Measurements from ENCODE around the gene AHCYL1.

Gene AHCYL1

GRCh38 chr1:110065841-110066240 is 81.3 kb downstream of the AHCYL1 start:
- no peak for DNase-seq

- no peak for DNase-seq
Observed at GRCh38 chr1:110067479-110067892, 82.9 kb downstream of the AHCYL1 start.

- peak; percentile 31 for DNase-seq
Observed at GRCh38 chr1:110067893-110068645, 83.5 kb downstream of the AHCYL1 start.

- DNase-seq, result peak; percentile 47
Observed at GRCh38 chr1:110068646-110069403, 84.3 kb downstream of the AHCYL1 start.

- DNase-seq, result peak; percentile 34
Observed at GRCh38 chr1:110069404-110070281, 85.1 kb downstream of the AHCYL1 start.

DNA sequence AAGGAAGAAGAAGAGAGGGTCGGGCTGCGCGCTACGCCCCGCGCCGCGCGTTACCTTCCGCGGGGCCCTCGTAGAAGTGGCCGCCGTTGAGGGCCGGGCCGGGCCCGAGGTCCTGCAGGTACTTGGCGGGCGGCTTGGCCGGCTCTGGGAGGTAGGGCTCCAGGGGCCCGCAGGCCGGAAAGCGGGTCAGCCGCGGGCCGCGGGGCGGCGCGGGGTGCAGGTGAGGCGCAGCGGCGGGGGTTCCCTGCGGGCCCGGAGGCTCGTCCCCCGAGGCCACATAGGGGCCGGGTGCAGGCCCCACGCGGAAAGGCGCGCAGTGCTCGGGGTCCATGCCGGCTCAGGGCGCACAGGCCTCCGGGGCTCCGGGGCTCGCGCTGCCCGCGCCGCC is 85.7 kb downstream of the AHCYL1 start:
- DNase-seq, result no peak

GRCh38 chr1:110070671-110071242 is 86.2 kb downstream of the AHCYL1 start, which contains the start of gene ALX3:
ALX3 (minus strand) TSS chr1:110070672; CDS start chr1:110070612, 60 bp downstream.
- DNase-seq, result no peak
